Esophagus muscularis mucosa (tissue), 4 donors: ENCODE data around the gene PURB. TPM values are rescaled to one million over a fixed set of nuclear protein-coding genes. Genes with fewer than 3 reads are reported as not detected.
"Not testable (repeated sequence)": the region's sequence is repeated elsewhere in the genome, so short reads cannot be mapped to it uniquely, and the experiment has no call there.

Source experiments
- DNase-seq: peaks from one replicate; pipeline ENCODE4 v3.0.0-alpha.2; 2017; ENCODE audit errors: extremely low spot score
- H3K27ac ChIP-seq, 4 donors: fragments of 200-600 bp; sonication (generic); replicated peaks in 1 of 4; 1 replicate in 3 of 4; 2 replicates in 1 of 4; pipeline ENCODE4 v1.5.1; 2016 to 2019; ENCODE audit warnings: mild to moderate bottlenecking in 1 of 4
- H3K27me3 ChIP-seq, 4 donors: fragments of 200-600 bp; sonication (generic); one replicate each; pipeline versions ENCODE4 v1.5.1 to v1.6.0; 2016 to 2019
- H3K36me3 ChIP-seq, 4 donors: fragments of 200-600 bp; sonication (generic); one replicate each; pipeline ENCODE4 v1.5.1; 2016 to 2019
- H3K4me1 ChIP-seq, 4 donors: fragments of 200-600 bp; sonication (generic); one replicate each; pipeline ENCODE4 v1.5.1; 2016 to 2019
- H3K4me3 ChIP-seq, 4 donors: fragments of 200-600 bp; sonication (generic); 1 replicate in 2 of 4; 2 replicates in 2 of 4; pipeline ENCODE4 v1.5.1; 2016 to 2019; ENCODE audit warnings: mild to moderate bottlenecking in 4 of 4, moderate library complexity in 1 of 4
- H3K9me3 ChIP-seq, 4 donors: fragments of 200-600 bp; sonication (generic); 1 replicate in 3 of 4; 2 replicates in 1 of 4; pipeline ENCODE4 v1.5.1; 2016 to 2019
- EP300 ChIP-seq: sonication (generic); formaldehyde crosslinking; IDR thresholded peaks from one replicate; pipeline ENCODE4 v1.6.1; 2017; ENCODE audit warnings: antibody characterized with exemption
- POLR2A ChIP-seq: fragments of 450-650 bp; IDR thresholded peaks from one replicate; pipeline ENCODE4 v1.6.1; 2017; ENCODE audit warnings: antibody characterized with exemption, moderate library complexity, mild to moderate bottlenecking, low read depth
- POLR2AphosphoS5 ChIP-seq, 2 donors: sonication (generic); formaldehyde crosslinking; IDR thresholded peaks; one replicate each; pipeline ENCODE4 v1.6.1; 2017; ENCODE audit warnings: antibody characterized with exemption in 2 of 2
- WGBS: methylation state at CpG from one replicate; pipeline ENCODE4 v1.1.5; 2018; 5-methylcytosine and 5-hydroxymethylcytosine counted together
- intact Hi-C: fragments of 100-400 bp; cut with DNase I; formaldehyde crosslinking; loops from one replicate; pipeline ENCODE4 v1.15.1; 2023
- total RNA-seq, 4 donors: library from RNA; depleted of rRNA; stranded (reverse); fragments of >200 nt; gene quantifications; one replicate each; pipeline versions ENCODE4 v1.1.0 to v1.2.1, GENCODE V29; 2016
- TF ChIP-seq, protein P1 (sequence below), 3 experiments: fragments of 200-600 bp in 2 of 3; fragments of 450-650 bp in 1 of 3; sonication (generic) in 2 of 3; IDR thresholded peaks; one replicate each; pipeline ENCODE4 v1.5.1; 2017 to 2019; ENCODE audit warnings: antibody characterized with exemption in 3 of 3, mild to moderate bottlenecking in 2 of 3, moderate library complexity in 1 of 3

Gene PURB
- 10 to 100 TPM; 40.9 to 50.2 (median 46.3) TPM for total RNA-seq

DNA sequence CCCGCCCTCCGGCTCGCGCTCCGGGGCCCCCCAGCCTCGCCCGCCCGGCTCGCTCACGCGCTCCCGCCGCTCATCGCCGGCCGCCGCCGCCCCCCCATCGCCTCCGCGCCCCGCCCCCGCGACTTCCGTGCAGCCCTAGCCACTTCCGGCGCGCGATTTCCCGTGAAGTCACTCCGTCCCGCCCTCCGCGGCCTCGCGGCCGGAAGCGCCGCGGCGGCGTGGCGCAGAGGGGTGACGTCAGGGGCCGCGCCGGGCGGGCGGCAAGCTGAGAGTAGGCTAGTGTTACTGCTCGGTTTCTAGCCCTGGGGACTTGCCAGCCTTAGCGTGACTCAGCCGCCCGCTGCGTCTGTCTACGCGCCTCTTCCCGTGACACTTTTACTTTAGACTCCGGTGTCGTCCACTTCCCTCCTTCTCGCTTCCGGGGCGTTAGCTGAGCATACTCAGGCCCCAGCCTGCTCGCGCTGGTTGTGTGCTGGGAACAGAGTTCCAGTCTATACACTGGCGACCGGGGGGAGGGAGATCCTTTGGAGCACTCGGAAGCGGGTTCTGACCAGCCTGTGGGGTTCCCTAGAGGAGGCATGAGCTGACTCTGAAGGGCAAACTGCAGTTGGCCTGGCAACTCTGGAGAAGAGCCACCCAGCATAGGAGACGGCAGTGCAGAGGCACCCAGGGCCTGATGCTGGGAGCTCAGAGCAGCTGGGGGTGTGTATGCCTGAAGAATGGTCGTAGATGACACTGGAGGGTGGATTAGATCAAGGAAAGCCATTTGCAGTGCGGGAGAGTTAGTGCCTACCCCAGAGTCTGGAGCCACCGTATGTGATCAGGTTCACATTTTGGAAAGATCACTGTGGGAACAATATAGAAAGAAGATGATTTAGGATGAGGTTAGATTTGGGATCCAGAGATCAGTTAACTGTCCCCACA, at the start of gene PURB:
Gene PURB, minus strand, starts transcription at position 137 of the 924 bp plus-strand sequence. CDS start 182 bp downstream, outside the sequence.
- intact Hi-C loops: no loop called here
- peak within 1 kb of the TSS; percentile 96 to 100 (median 99) for H3K27ac ChIP-seq
- WGBS: under 1% methylated on average over 36 of the region's 72 CpGs
- H3K27me3 ChIP-seq: no peaks in the 10 kb centered on the region
- peak; percentile 96 for TF ChIP-seq POLR2A
- TF ChIP-seq EP300: no peak
- TF ChIP-seq, protein P1, sequence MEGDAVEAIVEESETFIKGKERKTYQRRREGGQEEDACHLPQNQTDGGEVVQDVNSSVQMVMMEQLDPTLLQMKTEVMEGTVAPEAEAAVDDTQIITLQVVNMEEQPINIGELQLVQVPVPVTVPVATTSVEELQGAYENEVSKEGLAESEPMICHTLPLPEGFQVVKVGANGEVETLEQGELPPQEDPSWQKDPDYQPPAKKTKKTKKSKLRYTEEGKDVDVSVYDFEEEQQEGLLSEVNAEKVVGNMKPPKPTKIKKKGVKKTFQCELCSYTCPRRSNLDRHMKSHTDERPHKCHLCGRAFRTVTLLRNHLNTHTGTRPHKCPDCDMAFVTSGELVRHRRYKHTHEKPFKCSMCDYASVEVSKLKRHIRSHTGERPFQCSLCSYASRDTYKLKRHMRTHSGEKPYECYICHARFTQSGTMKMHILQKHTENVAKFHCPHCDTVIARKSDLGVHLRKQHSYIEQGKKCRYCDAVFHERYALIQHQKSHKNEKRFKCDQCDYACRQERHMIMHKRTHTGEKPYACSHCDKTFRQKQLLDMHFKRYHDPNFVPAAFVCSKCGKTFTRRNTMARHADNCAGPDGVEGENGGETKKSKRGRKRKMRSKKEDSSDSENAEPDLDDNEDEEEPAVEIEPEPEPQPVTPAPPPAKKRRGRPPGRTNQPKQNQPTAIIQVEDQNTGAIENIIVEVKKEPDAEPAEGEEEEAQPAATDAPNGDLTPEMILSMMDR (IDR thresholded peaks at IDR 0.05): no peak
- TF ChIP-seq POLR2AphosphoS5 (IDR thresholded peaks at IDR 0.05): peak; percentile 98
- DNase-seq: peak; percentile 98
- peaks cover 43 to 51% (median 48%) of the 10 kb centered on the region in 4 donors for H3K4me1 ChIP-seq
- H3K9me3 ChIP-seq: no peaks in the 10 kb centered on the region
- H3K36me3 ChIP-seq: no peaks in the 10 kb centered on the region
- H3K4me3 ChIP-seq: peak within 1 kb of the TSS; percentile 77 to 95 (median 92)

- DNase-seq: no peak
- Histone ChIP-seq H3K27me3 (peaks cover 0 to 29% (median 0%) of the 10 kb centered on the region in 4 donors), H3K4me3 (no peak overlapping the region), H3K27ac (no peak overlapping the region), H3K4me1 (no peaks in the 10 kb centered on the region), H3K36me3 (no peaks in the 10 kb centered on the region), H3K9me3 (no peaks in the 10 kb centered on the region)
- intact Hi-C loops: no loop called here
- WGBS: 14% methylated on average over 1 of the region's 1 CpG
- TF ChIP-seq, protein P1 (IDR thresholded peaks at IDR 0.05): no peak
- TF ChIP-seq EP300: no peak
- no peak for TF ChIP-seq POLR2AphosphoS5 (IDR thresholded peaks at IDR 0.05)
- no peak for TF ChIP-seq POLR2A
Measured at GRCh38 chr7:44935016-44935415, 49.7 kb upstream of the PURB start.

DNA sequence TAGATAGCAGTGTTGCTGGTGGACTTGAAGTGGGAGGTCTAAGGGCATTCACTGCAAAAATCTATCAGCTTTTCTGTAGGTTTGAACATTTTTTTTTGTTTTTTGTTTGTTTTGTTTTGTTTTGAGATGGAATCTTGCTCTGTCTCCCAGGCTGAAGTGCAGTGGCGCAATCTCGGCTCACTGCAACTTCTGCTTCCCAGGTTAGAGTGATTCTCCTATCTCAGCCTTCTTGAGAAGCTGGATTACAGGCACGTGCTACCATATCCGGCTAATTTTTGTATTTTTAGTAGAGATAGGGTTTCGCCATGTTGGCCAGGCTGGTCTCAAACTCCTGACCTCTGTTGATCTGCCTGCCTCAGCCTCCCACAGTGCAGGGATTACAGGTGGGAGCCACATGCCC, 49.2 kb upstream of the PURB start:
- DNase-seq: not testable (repeated sequence)

DNA sequence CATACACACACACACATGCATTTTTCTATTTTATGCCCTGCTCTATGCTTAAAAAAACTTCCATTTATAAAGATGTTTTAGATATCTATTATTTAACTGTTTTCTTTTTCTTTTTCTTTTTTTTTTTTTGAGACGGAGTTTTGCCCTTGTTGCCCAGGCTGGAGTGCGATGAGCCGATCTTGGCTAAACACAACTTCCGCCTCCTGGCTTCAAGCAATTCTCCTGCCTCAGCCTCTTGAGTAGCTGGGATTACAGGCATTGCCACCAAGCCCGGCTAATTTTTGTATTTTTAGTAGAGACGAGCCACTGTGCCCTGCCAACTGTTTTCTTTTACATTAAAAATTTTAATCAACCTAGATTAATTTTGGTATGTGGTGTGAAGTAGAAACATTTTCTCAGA, 45.6 kb upstream of the PURB start:
- WGBS: 90% methylated on average over 6 of the region's 6 CpGs

More for the DNA sequence above, 49.2 kb upstream of the PURB start:
- H3K36me3 ChIP-seq, H3K9me3 ChIP-seq, H3K4me1 ChIP-seq, intact Hi-C loops, H3K27ac ChIP-seq, H3K4me3 ChIP-seq: not testable (repeated sequence)
- peaks cover 0 to 26% (median 0%) of the 10 kb centered on the region in 4 donors for H3K27me3 ChIP-seq
- WGBS: 76% methylated on average over 5 of the region's 5 CpGs

DNA sequence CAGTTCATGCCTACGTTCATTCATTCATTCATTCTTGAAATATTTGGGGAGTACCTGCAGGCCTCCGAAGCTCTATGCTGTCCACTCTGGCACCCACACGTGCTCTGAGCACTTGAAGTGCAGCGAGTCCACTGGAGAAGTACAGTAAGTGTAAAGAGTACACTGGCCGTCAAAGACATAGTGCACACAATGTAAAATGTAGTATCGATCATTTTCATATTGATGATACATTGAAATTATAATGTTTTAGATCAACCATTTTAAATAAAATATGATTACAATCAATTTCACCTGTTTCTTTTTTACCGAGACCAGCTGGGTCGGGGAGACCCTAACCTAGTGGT, 37.0 kb upstream of the PURB start:
- DNase-seq: no peak
- no peaks in the 10 kb centered on the region for H3K36me3 ChIP-seq
- no peaks in the 10 kb centered on the region for H3K27me3 ChIP-seq
- H3K9me3 ChIP-seq: no peaks in the 10 kb centered on the region
- WGBS: 61% methylated on average over 8 of the region's 8 CpGs
- no peak overlapping the region for H3K4me3 ChIP-seq
- TF ChIP-seq POLR2AphosphoS5 (IDR thresholded peaks at IDR 0.05) (no peak), POLR2A (no peak), EP300 (no peak)
- intact Hi-C loops: loop anchor here (5.0 kb wide), 1 partner anchor 335 kb away; no protein-coding TSS in a partner anchor
- no peak overlapping the region for H3K27ac ChIP-seq
- peaks cover 0 to 8% (median 4%) of the 10 kb centered on the region in 4 donors for H3K4me1 ChIP-seq

More for the DNA sequence above, 45.6 kb upstream of the PURB start:
- Histone ChIP-seq H3K36me3 (no peaks in the 10 kb centered on the region), H3K27ac (no peak overlapping the region), H3K4me3 (no peak overlapping the region), H3K9me3 (no peaks in the 10 kb centered on the region), H3K4me1 (no peaks in the 10 kb centered on the region), H3K27me3 (peaks cover 0 to 9% (median 0%) of the 10 kb centered on the region in 4 donors)
- intact Hi-C loops: no loop called here
- no peak for DNase-seq
- TF ChIP-seq, protein P1 (IDR thresholded peaks at IDR 0.05): no peak
- TF ChIP-seq EP300: no peak
- TF ChIP-seq POLR2A: no peak
- no peak for TF ChIP-seq POLR2AphosphoS5 (IDR thresholded peaks at IDR 0.05)
